Progenitor cell of endocrine pancreas (in vitro differentiated cells): ENCODE data around the gene KLF7. TPM values are rescaled to one million over a fixed set of nuclear protein-coding genes. Genes with fewer than 3 reads are reported as not detected.

Source experiments
- DNase-seq: peaks from one replicate; pipeline ENCODE4 v3.0.0; 2021; ENCODE audit warnings: low spot score; ENCODE audit not compliant: unreplicated experiment
- H3K27ac Mint-ChIP-seq: 2 replicates; pipeline ENCODE4 v1.8.0; 2021; ENCODE audit warnings: mild to moderate bottlenecking, moderate library complexity, mixed read lengths
- H3K27me3 Mint-ChIP-seq: 2 replicates; pipeline ENCODE4 v1.8.0; 2021; ENCODE audit warnings: mixed read lengths
- H3K36me3 Mint-ChIP-seq: 2 replicates; pipeline ENCODE4 v1.8.0; 2022; ENCODE audit warnings: mixed read lengths; ENCODE audit not compliant: insufficient read depth
- H3K4me1 Mint-ChIP-seq: 2 replicates; pipeline ENCODE4 v1.8.0; 2021; ENCODE audit warnings: low read depth, mixed read lengths
- H3K4me3 Mint-ChIP-seq: 2 replicates; pipeline ENCODE4 v1.8.0; 2021; ENCODE audit warnings: low read depth, mild to moderate bottlenecking, moderate library complexity, mixed read lengths
- H3K9me3 Mint-ChIP-seq: 2 replicates; pipeline ENCODE4 v1.8.0; 2021; ENCODE audit warnings: low read depth, mixed read lengths
- CTCF ChIP-seq: fragments of 200-600 bp; sonication (generic); IDR thresholded peaks from one replicate; pipeline ENCODE4 v1.5.0; 2021; ENCODE audit warnings: antibody characterized with exemption, mild to moderate bottlenecking; ENCODE audit not compliant: unreplicated experiment
- total RNA-seq: library from RNA; stranded (reverse); gene quantifications from 2 replicates; pipeline ENCODE4 v1.2.1, GENCODE V29; 2021

Gene KLF7
- total RNA-seq, 1 donor from 2014 or later, result 26.6 TPM

- Mint-ChIP-seq H3K4me1 (peaks cover 17% of the 10 kb centered on the region), H3K27ac (no peak overlapping the region)
Measured at GRCh38 chr2:207110715-207111114, 55.0 kb downstream of the KLF7 start.

GRCh38 chr2:207110310-207110709 lies 55.4 kb downstream of the KLF7 start:
- DNase-seq, result no peak
- Mint-ChIP-seq H3K9me3 (no peaks in the 10 kb centered on the region), H3K4me3 (no peak overlapping the region), H3K27ac (no peak overlapping the region), H3K4me1 (peaks cover 17% of the 10 kb centered on the region), H3K27me3 (no peaks in the 10 kb centered on the region), H3K36me3 (peaks cover 2% of the 10 kb centered on the region)
- TF ChIP-seq CTCF, result no peak

More at GRCh38 chr2:207110715-207111114, 55.0 kb downstream of the KLF7 start:
- H3K4me3 Mint-ChIP-seq, result no peak overlapping the region
- no peaks in the 10 kb centered on the region for H3K9me3 Mint-ChIP-seq
- no peaks in the 10 kb centered on the region for H3K27me3 Mint-ChIP-seq
- TF ChIP-seq CTCF, result no peak
- no peak for DNase-seq
- peaks cover 2% of the 10 kb centered on the region for H3K36me3 Mint-ChIP-seq

GRCh38 chr2:207109768-207110167 lies 56.0 kb downstream of the KLF7 start:
- H3K36me3 Mint-ChIP-seq, result peaks cover 2% of the 10 kb centered on the region
- no peak overlapping the region for H3K27ac Mint-ChIP-seq
- H3K27me3 Mint-ChIP-seq, result no peaks in the 10 kb centered on the region
- H3K9me3 Mint-ChIP-seq, result no peaks in the 10 kb centered on the region
- no peak for DNase-seq
- H3K4me3 Mint-ChIP-seq, result no peak overlapping the region
- peaks cover 17% of the 10 kb centered on the region for H3K4me1 Mint-ChIP-seq
- TF ChIP-seq CTCF, result no peak

GRCh38 chr2:207108440-207108839 lies 57.3 kb downstream of the KLF7 start:
- Mint-ChIP-seq H3K4me3 (no peak overlapping the region), H3K4me1 (peaks cover 17% of the 10 kb centered on the region), H3K27me3 (no peaks in the 10 kb centered on the region), H3K27ac (no peak overlapping the region), H3K9me3 (no peaks in the 10 kb centered on the region), H3K36me3 (peaks cover 2% of the 10 kb centered on the region)
- TF ChIP-seq CTCF, result no peak
- DNase-seq, result no peak

GRCh38 chr2:207107551-207107950 lies 58.2 kb downstream of the KLF7 start:
- Mint-ChIP-seq H3K36me3 (peaks cover 2% of the 10 kb centered on the region), H3K27ac (no peak overlapping the region), H3K4me3 (no peak overlapping the region), H3K27me3 (no peaks in the 10 kb centered on the region), H3K9me3 (no peaks in the 10 kb centered on the region), H3K4me1 (peaks cover 17% of the 10 kb centered on the region)
- DNase-seq, result no peak
- no peak for TF ChIP-seq CTCF
